Ovary (tissue), 9 donors: ENCODE measurements around the gene RASAL2. TPM values are rescaled to one million over a fixed set of nuclear protein-coding genes. Genes with fewer than 3 reads are reported as not detected.

Experiments
- DNase-seq, 5 donors: peaks; one replicate each; pipeline ENCODE4 v3.0.0-alpha.2; 2019 to 2020
- H3K27ac ChIP-seq, 2 donors: fragments of 200-600 bp; one replicate each; pipeline versions ENCODE4 v1.5.1 to v1.8.0; 2019 to 2022
- H3K27me3 ChIP-seq: fragments of 200-600 bp; one replicate; pipeline ENCODE4 v1.8.0; 2022
- H3K36me3 ChIP-seq: fragments of 200-600 bp; sonication (generic); one replicate; pipeline ENCODE4 v1.5.1; 2019
- H3K4me1 ChIP-seq: one replicate; pipeline ENCODE4 v1.8.1; 2013; ENCODE audit warnings: mild to moderate bottlenecking, moderate library complexity; ENCODE audit not compliant: insufficient read depth
- H3K4me3 ChIP-seq: fragments of 200-600 bp; sonication (generic); one replicate; pipeline ENCODE4 v1.5.1; 2017
- H3K9me3 ChIP-seq, 2 donors: fragments of 200-600 bp in 1 of 2; sonication (generic) in 1 of 2; one replicate each; pipeline versions ENCODE4 v1.5.1 to v1.8.1; 2013 to 2019; ENCODE audit warnings: mild to moderate bottlenecking in 1 of 2, moderate library complexity in 1 of 2
- CTCF ChIP-seq, 3 donors: fragments of 450-650 bp in 2 of 3; fragments of 200-600 bp in 1 of 3; IDR thresholded peaks; one replicate each; pipeline versions ENCODE4 v1.5.1 to v1.8.0; 2016 to 2022; ENCODE audit warnings: antibody characterized with exemption in 3 of 3, mild to moderate bottlenecking in 1 of 3
- EP300 ChIP-seq: sonication (generic); formaldehyde crosslinking; IDR thresholded peaks from one replicate; pipeline ENCODE4 v1.6.1; 2017; ENCODE audit warnings: antibody characterized with exemption
- POLR2A ChIP-seq: fragments of 450-650 bp; IDR thresholded peaks from one replicate; pipeline ENCODE4 v1.6.1; 2017; ENCODE audit warnings: antibody characterized with exemption, mild to moderate bottlenecking, moderate library complexity
- WGBS, 3 donors: extraction: QIAGEN DNeasy Blood & Tissue Kit in 1 of 3; methylation state at CpG; one replicate each; pipeline versions ENCODE4 v1.1.5 to v1.1.7; 2013 to 2017; 5-methylcytosine and 5-hydroxymethylcytosine counted together
- intact Hi-C, 4 donors: fragments of 100-400 bp; cut with DNase I; formaldehyde crosslinking; loops; one replicate each; pipeline versions ENCODE4 v1.11.0 to v1.15.1; 2022 to 2023
- polyA plus RNA-seq, 2 donors: library from polyadenylated mRNA; stranded (reverse); fragments of 200-250 nt in 1 of 2; fragments of 350-450 nt in 1 of 2; fragmentation: Illumina TruSeq in 1 of 2; extraction: RNeasy Lipid Tissue Mini Kit (QIAGEN cat#74804) in 1 of 2; gene quantifications; one replicate each; pipeline ENCODE4 v1.2.3, GENCODE V29; 2013 to 2014
- total RNA-seq, 7 donors: library from RNA; depleted of rRNA in 2 of 7; stranded (reverse); fragments of >200 nt in 2 of 7; fragmentation: NEBNext Ultra II Directional in 3 of 7; extraction: Animal tissue kit (Norgen Biotek cat#: 25700) in 3 of 7; gene quantifications; one replicate each; pipeline versions ENCODE4 v1.1.0 to v1.2.4, GENCODE V29; 2016 to 2023
- donor health status: DM: no; HTN: no; CAD: no; lungs with moderate emphysema.
- donor health status: DM: no; HTN: no; CAD: no.
- donor health status: Bipolar disorder and iron deficiency.
- donor health status: DM: yes; HTN: yes; CAD: no.
- donor health status: DM: no; HTN: no; CAD: no.
- donor health status: DM: yes; HTN: yes; CAD: no.

RASAL2 gene
- total and polyA plus RNA-seq, 9 donors, result 4.2 to 20.5 (median 11.5) TPM

DNA sequence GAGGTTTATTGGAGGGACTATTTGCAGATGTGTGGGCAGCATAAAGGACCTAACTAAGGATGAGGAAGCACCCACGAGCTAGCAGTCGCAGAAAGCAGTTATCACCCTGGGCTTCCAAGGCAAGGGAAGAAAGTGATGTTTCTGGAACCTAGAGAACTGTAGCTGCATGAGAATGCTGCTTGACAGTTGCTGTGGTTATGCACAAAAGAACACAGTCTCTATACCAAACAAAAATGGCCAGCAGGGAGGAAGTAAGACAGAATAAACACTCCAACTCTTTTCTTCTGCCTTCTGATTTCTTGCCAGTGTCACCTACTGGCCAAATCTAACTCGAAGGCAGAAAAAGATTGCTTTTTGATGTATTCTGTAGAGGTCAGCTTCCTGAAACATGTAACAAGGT is 190.2 kb downstream of the RASAL2 start:
- DNase-seq, result no peak
- intact Hi-C loops, result loop anchor here in 2 of 4 donors (5.0 to 10.0 kb wide), 3 partner anchors 249 to 329 kb away; no protein-coding TSS in a partner anchor
- H3K36me3 ChIP-seq, result no peaks in the 10 kb centered on the region
- TF ChIP-seq EP300 (no peak), CTCF (IDR thresholded peaks at IDR 0.05) (no peak), POLR2A (no peak)
- no peaks in the 10 kb centered on the region for H3K27me3 ChIP-seq
- no peaks in the 10 kb centered on the region for H3K4me1 ChIP-seq
- H3K9me3 ChIP-seq, result no peaks in the 10 kb centered on the region
- no peak overlapping the region for H3K4me3 ChIP-seq
- H3K27ac ChIP-seq, result no peak overlapping the region
- WGBS, 3 donors, result 57 to 66% (median 64%) methylated on average over 3 of the region's 3 CpGs

DNA sequence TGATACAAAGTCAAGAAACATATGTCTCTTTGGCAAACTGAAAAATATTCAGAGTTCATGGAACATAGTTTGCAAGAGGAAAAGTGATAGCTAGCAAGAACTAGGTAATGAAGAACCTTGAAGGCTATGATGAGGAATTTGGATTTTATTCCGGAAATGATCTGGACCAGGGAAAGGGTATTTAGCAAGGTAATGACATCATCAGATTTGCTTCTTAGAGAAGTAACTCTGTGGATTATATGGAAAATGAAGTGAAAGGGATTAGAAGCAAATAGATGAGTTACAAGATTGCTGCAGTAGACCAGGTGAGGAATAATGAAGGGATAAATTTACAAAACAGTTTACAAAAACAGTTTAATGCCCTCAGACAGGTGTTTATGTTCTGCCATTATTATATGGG is 197.3 kb downstream of the RASAL2 start:
- no peaks in the 10 kb centered on the region for H3K27me3 ChIP-seq

DNA sequence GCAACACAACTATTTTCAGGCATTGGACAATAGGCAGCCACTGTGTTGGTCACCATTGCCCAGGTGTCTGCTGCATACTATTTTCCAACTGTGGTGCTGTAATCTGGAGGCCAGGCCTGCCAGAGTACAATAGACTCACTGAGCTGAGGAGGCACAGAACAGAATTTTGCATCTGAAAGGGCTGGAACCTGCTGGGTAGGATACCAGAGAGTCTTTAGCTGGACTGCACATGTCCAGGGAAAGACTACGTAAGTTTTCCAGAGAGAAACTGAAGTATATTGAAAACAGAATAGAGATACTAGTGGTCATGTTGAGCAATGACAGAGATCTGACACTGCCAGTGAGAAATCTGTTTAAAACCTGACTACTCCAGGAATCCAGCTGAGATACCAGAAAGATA is 200.8 kb downstream of the RASAL2 start:
- Histone ChIP-seq H3K9me3 (no peaks in the 10 kb centered on the region), H3K27ac (no peak overlapping the region), H3K36me3 (no peaks in the 10 kb centered on the region), H3K27me3 (no peaks in the 10 kb centered on the region), H3K4me3 (no peak overlapping the region), H3K4me1 (peaks cover 3% of the 10 kb centered on the region)
- intact Hi-C loops, result no loop called here
- 96 to 97% (median 96%) methylated on average over 1 of the region's 1 CpG for WGBS, 3 donors
- TF ChIP-seq CTCF (IDR thresholded peaks at IDR 0.05) (no peak), POLR2A (no peak), EP300 (no peak)
- no peak for DNase-seq

More for the DNA sequence above, 197.3 kb downstream of the RASAL2 start:
- DNase-seq, result no peak
- no peak overlapping the region for H3K27ac ChIP-seq
- H3K36me3 ChIP-seq, result no peaks in the 10 kb centered on the region
- TF ChIP-seq CTCF (IDR thresholded peaks at IDR 0.05), result no peak
- 92 to 95% (median 94%) methylated on average over 1 of the region's 1 CpG for WGBS, 3 donors
- no peak overlapping the region for H3K4me3 ChIP-seq
- intact Hi-C loops, result no loop called here
- no peaks in the 10 kb centered on the region for H3K9me3 ChIP-seq
- peaks cover 3% of the 10 kb centered on the region for H3K4me1 ChIP-seq

GRCh38 chr1:178300352-178300699 is 206.4 kb downstream of the RASAL2 start:
- no peaks in the 10 kb centered on the region for H3K36me3 ChIP-seq
- DNase-seq, result no peak
- intact Hi-C loops, result no loop called here
- H3K27ac ChIP-seq, result no peak overlapping the region
- no peaks in the 10 kb centered on the region for H3K9me3 ChIP-seq
- H3K27me3 ChIP-seq, result no peaks in the 10 kb centered on the region
- no peak overlapping the region for H3K4me3 ChIP-seq
- H3K4me1 ChIP-seq, result peaks cover 2% of the 10 kb centered on the region
- no peak for TF ChIP-seq POLR2A
- no peak for TF ChIP-seq CTCF (IDR thresholded peaks at IDR 0.05)
- no peak for TF ChIP-seq EP300

GRCh38 chr1:178301141-178301540 is 207.2 kb downstream of the RASAL2 start:
- Histone ChIP-seq H3K4me3 (no peak overlapping the region), H3K36me3 (no peaks in the 10 kb centered on the region), H3K4me1 (peaks cover 2% of the 10 kb centered on the region), H3K27me3 (no peaks in the 10 kb centered on the region), H3K27ac (no peak overlapping the region), H3K9me3 (no peaks in the 10 kb centered on the region)
- no peak for TF ChIP-seq POLR2A
- no peak for TF ChIP-seq EP300
- no peak for TF ChIP-seq CTCF (IDR thresholded peaks at IDR 0.05)
- DNase-seq, result no peak
- 93 to 100% (median 96%) methylated on average over 1 of the region's 1 CpG for WGBS, 3 donors
- intact Hi-C loops, result no loop called here
